Pulmonary artery endothelial cell (primary cell): Measurements from ENCODE around the gene KCNJ6. TPM values are rescaled to one million over a fixed set of nuclear protein-coding genes. Genes with fewer than 3 reads are reported as not detected.
"Not testable (repeated sequence)": the region's sequence is repeated elsewhere in the genome, so short reads cannot be mapped to it uniquely, and the experiment has no call there.

Experiments
- DNase-seq: peaks from one replicate; pipeline ENCODE4 v3.0.0-alpha.2; 2011; ENCODE audit warnings: low read depth, low spot score
- total RNA-seq: library from RNA; depleted of rRNA; stranded (reverse); fragments of >200 nt; gene quantifications from 2 replicates; pipeline ENCODE4 v1.2.3, GENCODE V29; 2014

Gene KCNJ6
- total RNA-seq, 1 donor from 2014 or later = under 0.01 TPM

DNA sequence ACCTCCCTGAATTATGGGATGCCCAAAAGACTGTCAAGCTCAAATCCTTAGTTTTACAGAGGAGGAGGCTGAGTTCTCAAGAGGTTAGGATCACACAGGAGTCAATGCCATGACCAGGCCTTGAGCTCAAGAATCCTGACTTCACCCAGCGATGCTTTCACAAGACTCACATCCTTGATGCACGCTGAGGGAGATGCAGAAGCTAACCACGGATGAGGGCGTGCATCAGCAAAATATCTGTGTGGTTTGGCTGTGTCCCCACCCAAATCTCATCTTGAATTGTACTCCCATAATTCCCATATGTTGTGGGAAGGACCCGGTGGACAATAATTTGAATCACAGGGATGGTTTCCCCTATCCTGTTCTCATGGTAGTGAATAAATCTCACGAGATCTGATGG, 133.2 kb downstream of the KCNJ6 start:
- DNase-seq = no peak

GRCh38 chr21:37780991-37781983, 135.0 kb downstream of the KCNJ6 start:
- no peak for DNase-seq

DNA sequence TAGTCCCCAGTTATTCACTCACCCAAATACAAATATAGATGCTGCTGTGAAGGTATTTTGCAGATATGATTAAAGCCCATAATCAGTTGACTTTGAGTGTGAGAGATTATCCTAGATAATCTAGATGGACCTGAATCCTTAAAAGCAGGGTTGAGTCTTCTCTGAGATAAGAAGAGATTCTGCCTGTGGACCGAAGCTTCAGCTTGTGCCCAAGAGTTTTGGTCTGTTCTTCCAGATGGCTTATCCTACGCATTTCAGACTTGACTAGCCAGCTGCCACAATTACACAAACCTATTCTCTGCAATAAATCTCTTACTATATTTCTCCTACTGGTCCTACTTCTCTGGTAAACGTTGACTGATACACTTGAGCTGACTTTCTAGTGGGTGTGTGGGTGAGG, 145.1 kb downstream of the KCNJ6 start:
- DNase-seq = no peak

DNA sequence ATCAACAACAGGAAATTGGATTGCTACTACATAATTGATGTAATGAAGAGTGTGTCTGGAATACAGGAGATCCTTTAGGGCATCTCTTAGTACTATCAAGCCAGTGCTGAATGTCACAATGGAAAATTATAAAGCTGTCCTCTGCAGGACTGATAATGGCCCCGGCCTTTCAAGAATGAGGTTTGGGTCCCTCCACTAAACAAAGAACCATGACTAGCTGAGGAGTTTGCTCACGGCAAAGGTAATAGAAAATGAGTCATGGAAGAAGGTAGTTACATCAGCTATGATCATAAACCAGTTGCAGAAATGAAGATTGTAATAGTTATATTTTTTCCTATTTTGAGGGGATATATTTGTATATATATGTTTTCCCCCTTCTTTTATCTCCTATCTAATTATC, 145.8 kb downstream of the KCNJ6 start:
- DNase-seq = no peak

DNA sequence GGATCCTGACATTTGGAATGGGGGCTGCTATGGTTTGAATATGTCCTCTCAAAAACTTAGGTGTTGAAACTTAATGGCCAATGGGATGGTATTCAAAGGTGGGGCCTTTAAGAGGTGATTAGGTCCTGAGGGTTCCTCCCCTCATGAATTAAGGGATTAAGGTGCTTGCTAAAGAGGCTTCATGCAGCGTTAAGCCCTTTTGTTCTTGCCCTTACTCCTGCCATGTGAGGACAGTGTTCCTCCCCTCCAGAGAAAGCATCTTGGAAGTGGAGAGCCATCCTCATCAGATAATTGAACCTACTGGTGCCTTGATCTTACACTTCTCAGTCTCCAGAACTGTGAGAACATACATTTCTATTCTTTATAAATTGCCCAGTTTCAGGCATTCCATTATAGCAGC, 146.6 kb downstream of the KCNJ6 start:
- DNase-seq = no peak

- no peak for DNase-seq
These were observed 148.3 kb downstream of the KCNJ6 start for GRCh38 chr21:37767984-37768383.

DNA sequence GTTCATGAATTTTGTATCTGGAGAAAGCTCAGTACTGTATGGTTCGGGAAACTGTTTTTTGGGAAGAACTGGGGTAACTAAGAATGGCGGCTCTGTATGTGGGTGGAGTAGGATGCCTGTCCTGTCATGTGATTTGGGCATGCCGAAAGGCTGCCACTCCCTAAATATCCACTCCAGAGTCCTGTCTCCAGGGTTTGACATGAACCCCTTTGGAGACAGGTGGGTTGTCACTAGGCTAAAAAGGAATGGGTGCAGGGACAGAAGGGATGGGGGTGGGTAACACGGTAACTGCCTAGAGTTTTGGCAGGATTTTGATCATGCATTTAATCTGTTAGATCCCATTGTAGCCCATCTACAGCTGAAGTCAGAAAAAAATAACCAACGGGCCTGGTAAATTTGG, 150.1 kb downstream of the KCNJ6 start:
- no peak for DNase-seq

GRCh38 chr21:37765221-37765900, 150.9 kb downstream of the KCNJ6 start:
- no peak for DNase-seq

DNA sequence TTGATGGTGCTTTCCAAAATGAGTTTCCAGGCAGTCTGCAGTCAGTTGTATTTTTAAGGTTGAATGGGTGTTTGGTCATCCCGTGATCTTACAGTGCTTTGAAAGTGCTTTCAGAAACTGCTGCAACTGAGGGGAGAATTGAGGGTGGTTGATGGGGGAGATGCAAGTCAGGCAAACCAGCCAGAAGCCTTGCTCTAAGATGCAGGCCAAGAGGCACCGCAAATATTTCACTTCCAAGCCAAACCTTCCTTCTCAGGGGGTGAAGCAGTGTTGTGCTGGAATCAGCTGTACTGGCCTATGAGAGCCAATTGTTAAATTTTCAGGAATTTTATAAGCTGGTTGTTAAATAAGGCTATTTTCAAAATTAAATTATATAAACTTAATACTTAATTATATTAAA, 151.6 kb downstream of the KCNJ6 start:
- no peak for DNase-seq

- no peak for DNase-seq
These were observed 153.0 kb downstream of the KCNJ6 start for GRCh38 chr21:37763298-37763697.

DNA sequence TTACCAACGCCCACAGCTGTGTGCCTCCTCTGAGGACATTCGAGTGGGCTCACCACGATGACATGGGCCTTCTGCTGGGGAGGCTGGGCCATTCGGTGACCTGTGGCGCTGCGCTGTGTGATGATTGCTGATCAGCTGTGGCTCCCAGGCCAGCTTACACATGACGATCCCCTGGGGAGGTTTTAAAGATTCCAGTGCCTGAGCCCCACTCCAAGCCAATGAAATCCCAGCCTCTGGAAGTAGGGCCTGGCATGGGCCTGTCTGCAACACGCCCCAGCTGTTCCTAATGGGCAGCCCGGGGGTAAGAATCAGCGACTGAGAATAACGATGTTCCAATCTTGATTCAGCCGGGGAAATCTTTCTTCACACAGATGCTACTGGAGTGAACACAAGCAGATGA, 153.7 kb downstream of the KCNJ6 start:
- no peak for DNase-seq

- DNase-seq = not testable (repeated sequence)
These were observed 154.9 kb downstream of the KCNJ6 start for GRCh38 chr21:37761406-37761805.

DNA sequence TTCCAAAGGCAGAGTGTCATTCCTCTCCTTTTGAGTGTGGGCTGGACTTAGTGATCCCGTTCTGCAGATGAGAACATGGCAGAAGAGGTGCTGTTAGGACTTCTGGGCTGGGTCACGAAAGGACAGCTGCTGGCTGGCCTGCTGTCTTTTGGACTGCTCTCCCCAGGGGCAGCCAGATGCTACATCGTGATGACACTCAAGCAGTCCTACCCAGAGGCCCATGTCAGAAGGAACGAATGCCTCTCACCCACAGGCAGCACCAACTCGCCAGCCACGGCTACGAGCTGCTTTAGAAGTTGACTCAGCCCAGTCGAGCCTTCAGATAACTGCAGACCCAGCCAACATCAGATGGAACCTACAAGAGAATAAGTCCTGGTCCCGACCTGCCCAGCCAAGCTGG, 156.5 kb downstream of the KCNJ6 start:
- no peak for DNase-seq

GRCh38 chr21:37758982-37759381, 157.3 kb downstream of the KCNJ6 start:
- DNase-seq = no peak

GRCh38 chr21:37757606-37758376, 158.5 kb downstream of the KCNJ6 start:
- no peak for DNase-seq

GRCh38 chr21:37753122-37753599, 163.1 kb downstream of the KCNJ6 start:
- DNase-seq = no peak

DNA sequence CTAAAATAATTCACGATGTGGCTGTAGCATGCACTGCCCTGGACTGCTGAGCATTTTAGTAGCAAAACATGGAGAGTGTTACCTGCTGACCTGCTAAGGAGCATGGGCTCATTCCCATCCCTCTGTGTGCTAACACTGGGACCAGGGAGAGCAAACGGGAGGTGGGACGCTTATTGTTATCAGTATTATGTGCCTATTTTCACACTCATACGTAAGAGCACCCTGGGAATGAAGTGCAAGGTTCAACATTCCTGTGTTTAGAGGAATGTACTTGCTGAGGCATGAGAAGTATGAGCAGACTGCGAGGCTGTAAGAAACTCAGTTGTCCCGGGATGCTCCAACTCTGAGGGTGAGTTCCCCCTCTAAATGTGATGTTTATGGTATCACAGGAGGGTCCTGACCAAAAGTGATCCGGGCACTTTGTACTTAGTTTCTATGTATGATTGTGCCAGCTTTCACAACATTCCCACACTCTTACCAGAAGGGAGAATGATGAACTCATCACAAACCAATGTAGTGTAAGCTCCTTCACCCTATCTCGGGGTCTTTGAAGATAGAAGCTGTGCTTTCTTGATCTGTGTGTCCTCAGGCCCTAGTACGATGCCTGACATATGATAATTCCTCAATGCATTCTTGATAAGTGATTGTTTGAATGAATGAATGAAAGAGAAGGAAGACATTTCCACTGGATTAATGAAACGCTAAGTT, 164.8 kb downstream of the KCNJ6 start:
- DNase-seq = no peak

DNA sequence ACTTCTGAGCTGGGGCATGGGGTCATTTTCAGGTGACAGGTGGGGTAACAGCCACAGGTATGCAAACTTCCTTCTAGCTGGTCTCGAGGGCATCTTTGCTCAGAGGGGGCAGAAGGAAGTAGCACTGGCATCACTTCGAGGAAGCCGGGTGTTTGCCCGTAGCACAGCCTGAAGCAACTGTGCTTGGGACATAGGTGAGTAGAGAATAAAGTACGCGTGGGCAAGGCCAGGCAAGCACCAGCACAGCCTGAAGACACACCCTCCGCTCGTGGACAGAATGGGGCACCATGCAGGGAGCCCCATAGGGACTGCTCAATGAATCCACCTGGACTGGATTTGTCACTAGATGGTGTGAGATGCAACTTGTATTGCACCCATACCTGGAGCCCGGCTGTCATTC, 167.1 kb downstream of the KCNJ6 start:
- DNase-seq = no peak

GRCh38 chr21:37748351-37748750, 167.9 kb downstream of the KCNJ6 start:
- no peak for DNase-seq

- DNase-seq = no peak
These were observed 169.4 kb downstream of the KCNJ6 start for GRCh38 chr21:37746849-37747248.

DNA sequence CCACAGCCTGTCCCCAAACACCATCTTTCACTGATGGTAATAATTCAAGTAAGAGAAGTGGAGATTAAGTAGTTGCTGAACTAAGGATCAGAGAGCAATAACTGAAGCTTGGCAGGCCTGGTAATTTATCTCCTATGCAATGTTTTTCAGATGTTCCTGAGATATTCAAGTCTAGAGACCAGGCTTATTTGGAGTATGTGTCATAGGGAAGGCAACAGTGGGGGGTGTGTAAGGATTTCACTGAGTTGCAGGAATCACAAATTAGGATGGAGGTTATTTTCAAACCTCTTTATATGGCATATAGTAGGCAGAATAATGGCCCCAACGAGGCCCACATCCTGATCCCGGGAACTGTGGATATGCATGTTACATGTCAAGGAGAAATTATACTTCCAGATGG, 171.7 kb downstream of the KCNJ6 start:
- no peak for DNase-seq
